SIG-M5 treated with dmso at 0.1 percent for 504 hours (cell line): ENCODE measurements around the gene CDH1.
"Not testable (repeated sequence)": the region's sequence is repeated elsewhere in the genome, so short reads cannot be mapped to it uniquely, and the experiment has no call there.

ENCODE experiments used
- DNase-seq: peaks from one replicate; lab custom pipeline; 2025; ENCODE audit not compliant: unreplicated experiment; lab: John Stamatoyannopoulos, UW

The CDH1 gene

DNA sequence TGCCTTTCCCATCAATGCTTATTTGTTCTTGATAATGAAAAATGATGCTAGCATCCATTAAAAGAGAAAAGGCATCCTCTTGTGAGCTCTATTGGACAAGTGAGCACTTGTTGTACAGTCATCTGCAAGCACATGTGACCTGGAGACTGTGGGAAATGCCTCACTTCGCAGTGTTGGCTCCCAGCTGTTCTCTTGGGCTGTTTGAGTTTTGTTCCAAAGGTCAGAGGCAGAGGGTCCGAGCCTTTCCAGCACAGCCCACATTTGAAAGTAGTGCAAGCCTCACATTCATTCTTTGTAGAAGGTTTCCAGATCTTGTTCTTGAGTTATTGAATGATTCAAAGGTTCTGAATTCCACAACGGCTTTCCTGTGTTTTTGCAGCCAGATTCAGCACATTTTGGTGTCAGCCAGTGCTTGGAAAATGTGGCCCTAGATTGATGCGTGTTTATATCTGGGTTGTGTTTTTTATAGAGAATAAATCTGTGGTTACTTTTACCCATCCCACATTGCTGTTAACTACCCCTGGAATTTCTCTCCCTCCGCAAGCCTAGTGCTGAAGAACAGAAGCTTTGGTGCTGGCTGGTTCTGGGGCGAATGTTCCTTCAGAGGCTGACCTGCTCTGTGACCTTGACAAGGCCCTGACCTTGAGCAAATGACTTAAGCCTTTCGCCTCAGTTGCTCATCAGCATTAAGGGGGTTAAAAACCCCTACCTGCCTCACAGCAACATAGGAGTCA, 49.8 kb downstream of the CDH1 start:
- DNase-seq = no peak

DNA sequence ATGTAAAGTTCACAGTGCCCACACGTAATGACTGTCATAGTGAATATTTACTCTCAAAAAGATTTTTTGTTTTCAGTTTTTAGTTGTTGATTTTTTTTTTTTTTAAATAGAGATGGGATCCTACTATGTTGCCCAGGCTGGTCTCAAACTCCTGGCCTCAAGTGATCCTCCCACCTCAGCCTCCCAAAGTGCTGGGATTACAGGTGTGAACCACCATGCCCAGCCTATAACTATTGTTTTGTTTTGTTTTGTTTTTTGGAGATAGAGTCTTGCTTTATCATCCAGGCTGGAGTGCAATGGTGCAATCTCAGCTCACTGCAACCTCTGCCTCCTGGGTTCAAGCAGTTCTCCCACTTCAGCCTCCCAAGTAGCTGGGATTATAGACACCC, 50.3 kb downstream of the CDH1 start:
- not testable (repeated sequence) for DNase-seq

DNA sequence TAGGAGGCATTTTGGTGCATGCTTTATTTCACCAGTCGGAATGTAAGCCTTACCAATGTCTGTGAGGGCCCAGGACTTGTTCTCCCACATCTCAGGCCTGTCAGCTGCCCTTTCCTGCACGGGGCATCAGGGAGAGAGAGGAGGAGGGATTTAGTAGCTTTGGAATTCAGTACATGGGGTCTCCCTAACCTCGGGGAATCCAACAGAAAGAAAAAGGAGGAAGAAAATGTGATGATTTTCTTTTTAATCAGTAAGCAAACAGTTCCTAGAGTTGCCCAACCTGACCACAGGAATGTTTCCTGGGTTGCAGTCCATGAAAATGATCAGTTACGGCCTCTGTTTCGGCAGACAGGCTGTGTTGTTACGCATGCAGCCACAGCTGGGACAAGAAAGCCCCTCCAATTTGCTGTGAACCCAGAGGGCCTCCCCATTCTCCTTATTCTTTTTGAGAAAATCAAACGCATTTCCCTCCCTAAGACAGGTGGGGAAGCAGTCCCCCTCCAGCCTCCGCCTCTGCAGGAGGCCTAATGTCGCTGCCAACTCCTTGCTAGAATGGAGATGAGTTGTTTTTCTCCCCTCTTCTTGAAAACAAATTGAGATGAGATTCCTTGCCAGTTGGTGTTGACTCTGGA, 53.2 kb downstream of the CDH1 start:
- DNase-seq = peak; percentile 87

DNA sequence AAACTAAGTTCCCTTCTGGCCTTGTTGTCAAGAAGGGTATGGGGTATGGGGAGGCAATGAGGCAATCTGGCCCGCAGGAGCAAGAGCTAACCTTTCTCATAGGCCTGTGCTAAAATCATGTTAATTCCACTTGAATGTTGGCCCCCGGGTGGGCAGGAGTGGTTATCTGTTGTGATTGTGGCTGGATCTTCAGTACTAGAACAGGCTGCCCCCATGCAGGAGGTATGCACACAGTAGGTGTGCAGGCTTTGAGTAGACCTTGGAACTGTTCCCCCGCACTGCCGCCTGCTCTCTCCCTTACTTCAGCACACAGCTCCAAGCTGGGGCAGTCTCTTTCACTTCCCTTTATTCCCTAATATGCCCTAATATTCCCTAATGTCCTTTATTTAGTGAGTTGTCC, 53.9 kb downstream of the CDH1 start:
- no peak for DNase-seq

DNA sequence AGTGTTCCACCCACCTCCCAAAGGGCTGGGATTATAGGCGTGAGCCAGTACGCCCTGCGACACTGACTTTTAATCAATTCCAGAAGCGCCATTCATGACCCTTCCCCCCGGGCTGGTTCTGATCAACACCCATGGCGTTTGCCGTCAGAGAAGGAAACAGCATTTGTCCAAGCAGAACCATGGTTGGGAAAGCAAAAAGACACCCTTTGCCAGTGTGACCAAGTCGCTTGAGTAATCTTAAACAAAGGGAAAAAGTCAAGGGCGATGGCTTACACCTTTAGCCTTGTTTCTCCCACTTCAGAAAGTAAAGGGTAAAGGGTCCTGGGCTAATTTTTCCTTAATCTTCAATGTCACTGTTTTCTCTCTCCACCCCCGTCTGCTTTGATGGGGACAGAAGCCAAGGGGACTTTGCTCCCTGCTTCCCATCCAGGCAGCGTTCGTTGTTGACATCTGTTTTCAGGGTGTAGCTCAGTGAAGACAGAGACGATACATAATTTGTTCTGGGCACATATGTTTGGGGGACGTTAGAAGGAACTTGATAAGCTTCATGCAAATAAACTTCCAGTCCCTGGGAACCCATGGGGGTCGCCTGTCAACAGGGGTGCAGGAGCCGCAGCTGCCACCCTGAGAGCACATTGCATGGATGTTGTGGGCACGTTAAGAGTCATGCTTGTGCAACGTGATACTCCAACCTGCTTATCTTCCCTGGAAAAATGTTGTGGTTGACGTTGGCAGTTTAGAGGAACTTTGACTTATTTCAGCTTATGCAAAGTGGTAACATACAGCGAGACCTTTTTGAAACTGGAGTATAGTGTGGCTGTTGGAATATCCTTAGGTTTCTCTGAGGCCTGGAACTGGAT, 55.6 kb downstream of the CDH1 start:
- DNase-seq = peak; percentile 7

DNA sequence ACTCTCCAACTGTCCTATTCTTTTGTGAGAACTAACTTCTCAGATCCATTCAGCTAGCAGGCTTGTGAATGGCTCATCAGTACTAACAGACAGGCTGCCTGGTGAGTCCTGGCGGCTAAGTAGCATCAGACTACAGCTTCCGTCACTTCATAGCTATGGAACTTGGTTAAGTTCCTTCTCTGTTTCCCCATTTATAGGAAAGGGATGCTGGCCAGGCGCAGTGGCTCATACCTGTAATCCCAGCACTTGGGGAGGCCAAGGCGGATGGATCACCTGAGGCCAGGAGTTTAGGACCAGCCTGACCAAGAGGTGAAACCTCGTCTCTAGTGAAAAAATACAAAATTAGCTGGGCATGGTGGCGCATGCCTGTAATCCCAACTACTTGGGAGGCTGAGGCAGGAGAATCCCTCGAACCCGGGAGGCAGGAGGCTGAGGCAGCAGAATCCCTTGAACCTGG, 56.3 kb downstream of the CDH1 start:
- DNase-seq = no peak

DNA sequence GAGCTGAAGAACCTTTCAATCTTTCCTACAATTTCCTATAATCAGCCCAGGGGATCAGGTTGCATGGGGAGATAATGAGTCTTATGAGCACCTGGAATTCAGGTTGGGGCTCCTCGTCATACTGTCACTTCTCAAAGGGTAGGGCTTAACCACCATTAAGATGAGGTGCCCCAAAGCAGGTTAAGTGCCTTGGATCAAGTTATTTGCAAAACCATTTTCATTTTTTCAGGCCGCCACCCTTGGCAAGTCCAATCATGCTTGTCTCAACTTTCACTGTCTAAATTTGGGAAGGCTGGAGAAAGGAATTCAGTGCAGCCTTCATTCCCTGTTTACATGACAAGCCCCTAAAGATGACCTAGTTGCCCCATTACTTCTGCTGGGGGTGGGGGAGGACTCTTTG, 61.3 kb downstream of the CDH1 start:
- DNase-seq = no peak

DNA sequence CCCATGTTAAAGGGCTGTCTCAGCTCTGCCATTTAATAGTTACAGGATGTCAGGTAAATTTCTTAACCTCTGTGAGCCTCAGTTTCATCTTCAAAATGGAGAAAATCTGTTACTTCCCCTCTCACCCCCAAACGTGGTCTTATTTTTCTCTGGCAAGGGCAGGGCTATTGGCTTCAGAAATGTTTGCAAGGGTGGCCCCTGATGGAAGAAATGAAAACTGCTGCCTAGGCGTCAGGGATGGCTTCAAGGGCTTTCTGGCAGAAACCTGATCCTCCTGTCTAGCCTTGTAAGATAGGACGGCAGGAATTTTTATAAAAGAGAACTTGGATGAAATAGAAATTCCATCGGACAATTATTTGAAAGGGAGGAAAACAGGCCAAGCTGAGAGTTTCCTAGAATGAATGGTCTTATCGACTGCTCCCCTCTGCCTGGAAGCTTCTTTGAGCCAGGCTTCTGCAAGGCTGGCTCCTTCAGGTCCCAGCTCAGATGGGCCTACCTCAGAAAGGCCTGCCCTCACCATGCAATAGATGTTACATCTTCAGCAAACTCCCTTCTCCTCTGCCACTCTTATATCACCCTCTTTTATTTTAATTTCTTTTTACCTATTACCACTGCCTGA, 63.3 kb downstream of the CDH1 start:
- peak; percentile 77 for DNase-seq

DNA sequence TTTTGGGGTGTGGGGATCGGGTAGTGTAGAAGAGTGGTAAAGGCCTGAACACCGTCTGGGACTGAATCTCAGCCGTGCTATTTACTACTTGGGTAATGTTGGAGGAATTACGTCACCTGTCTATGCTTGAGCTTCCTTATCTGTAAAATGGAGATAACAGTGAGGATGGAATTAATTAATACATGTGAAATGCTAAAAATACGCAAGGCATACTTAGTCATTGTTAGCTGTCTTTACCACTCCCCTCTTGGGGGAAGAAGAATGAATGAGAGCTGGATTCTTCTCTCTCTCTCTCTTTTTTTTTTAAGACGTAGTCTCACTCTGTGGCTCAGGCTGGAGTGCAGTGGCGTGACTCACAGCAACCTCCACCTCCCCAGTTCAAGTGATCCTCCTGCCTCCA, 65.1 kb downstream of the CDH1 start:
- no peak for DNase-seq

DNA sequence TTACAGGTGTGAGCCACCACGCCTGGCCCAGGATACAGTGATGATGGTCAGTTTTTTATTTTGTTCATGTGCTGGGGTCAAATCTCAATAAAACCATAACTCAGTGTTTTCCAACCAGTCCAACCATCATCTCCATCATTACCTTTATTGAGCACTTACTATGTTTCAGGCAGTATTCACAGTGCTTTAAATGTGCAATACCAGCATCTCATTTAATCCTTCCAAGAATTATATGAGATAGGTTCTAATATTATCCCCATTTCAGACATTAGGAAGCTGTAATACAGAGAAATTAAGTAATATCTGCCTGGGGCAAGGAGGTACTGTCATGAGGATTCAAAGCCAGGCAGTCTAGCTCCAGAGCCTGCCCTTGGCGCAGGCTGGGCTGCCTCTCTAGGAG, 69.3 kb downstream of the CDH1 start:
- no peak for DNase-seq

DNA sequence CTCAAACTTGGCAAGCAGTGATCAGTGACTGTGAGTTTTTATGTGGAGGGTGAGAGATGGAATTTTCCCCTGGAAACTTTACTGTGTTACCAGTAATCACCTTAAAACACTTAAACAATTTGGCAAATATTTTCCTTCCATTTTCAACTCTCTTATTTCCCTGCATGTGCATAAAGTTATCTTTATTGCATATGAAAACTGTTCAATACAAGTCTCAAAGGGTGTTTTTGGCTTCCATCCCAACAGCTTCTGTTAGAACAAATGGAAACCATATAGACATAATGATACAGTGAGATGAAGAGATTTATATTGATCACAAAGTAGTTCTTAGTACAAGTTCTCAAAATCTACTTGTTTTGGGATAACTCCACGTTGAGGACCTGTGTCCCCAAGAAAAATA, 69.9 kb downstream of the CDH1 start:
- DNase-seq = no peak

DNA sequence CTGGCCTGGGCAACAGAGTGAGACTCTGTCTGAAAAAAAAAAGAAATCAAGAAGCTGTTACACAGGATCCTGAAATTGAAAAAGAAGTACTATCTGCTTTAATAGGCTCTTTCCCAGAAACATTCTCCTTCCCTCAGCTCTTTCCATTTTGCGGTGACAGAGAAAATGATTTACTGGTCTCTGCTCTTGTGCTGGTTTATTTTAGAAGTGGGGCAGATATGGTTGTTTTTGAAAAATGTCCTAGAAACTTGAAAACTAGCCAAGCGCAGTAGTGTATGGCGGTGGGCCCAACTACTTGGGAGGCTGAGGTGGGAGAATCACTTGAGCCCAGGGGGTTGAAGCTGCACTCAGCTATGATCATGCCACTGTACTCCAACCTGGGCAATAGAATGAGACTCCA, 77.4 kb downstream of the CDH1 start:
- DNase-seq = no peak

DNA sequence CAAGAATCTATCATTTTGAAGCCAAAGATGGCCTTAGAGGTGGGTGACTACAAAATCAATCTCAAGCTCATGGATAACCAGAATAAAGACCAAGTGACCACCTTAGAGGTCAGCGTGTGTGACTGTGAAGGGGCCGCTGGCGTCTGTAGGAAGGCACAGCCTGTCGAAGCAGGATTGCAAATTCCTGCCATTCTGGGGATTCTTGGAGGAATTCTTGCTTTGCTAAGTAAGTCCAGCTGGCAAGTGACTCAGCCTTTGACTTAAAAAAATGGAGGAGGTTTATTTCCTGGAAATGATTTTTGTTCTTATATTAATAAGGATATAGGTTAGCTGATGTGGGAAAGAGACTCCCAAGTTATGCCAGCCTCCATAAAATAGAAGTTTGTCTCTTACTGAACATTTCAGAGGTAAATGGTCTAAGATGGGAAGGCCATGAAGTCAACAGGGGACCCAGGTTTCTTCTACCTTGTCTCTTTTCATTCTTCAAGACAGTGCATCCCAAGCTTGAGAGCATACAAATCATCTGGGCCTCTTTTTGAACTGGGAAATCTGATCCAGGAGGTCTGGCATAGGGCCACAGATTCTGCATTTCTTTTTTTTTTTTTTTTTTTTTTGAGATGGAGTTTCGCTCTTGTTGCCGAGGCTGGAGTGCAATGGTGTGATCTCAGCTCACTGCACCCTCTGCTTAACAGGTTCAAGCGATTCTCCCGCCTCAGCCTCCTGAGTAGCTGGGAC, 86.5 kb downstream of the CDH1 start:
- no peak for DNase-seq

DNA sequence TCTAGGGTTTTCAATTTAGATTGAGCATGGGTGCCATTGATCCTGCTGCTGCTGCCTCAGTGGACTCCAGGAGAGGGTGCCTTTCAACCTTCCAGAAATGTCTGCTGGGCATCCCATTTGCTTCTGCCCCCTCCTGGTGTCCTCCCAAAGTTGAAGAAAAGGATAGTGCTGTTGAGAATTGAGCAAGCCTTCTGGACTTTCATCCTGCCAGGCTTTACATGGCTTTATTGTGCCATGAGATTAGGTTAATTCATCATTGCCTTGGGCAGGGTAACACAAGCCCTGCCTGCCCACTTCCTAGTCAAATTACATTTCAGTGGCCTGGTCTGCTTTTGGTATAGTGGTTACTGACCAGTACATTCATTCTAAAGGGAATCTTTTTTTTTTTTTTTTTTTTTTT, 88.3 kb downstream of the CDH1 start:
- DNase-seq = no peak

DNA sequence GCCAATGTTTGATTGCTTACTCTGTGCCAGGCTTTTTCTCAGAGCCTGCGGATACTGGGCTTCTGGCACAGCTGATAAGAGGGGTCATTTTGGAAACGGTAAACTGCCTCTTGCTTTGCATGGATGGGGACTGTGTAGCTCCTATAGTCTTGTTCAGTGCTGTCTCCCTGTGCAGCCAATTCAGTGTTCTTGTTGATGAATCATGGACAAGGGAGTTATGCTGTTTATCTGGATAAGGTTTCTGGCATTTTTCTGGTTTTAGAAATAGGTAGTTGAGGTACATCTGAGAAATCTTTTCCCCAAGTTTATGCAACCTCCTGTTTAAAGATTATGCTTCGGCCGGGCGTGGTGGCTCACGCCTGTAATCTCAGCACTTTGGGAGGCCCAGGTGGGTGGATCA, 89.6 kb downstream of the CDH1 start:
- DNase-seq = no peak

DNA sequence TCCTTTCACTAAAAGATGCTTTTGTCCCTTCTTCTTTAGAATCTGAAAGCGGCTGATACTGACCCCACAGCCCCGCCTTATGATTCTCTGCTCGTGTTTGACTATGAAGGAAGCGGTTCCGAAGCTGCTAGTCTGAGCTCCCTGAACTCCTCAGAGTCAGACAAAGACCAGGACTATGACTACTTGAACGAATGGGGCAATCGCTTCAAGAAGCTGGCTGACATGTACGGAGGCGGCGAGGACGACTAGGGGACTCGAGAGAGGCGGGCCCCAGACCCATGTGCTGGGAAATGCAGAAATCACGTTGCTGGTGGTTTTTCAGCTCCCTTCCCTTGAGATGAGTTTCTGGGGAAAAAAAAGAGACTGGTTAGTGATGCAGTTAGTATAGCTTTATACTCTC, 96.2 kb downstream of the CDH1 start:
- no peak for DNase-seq

DNA sequence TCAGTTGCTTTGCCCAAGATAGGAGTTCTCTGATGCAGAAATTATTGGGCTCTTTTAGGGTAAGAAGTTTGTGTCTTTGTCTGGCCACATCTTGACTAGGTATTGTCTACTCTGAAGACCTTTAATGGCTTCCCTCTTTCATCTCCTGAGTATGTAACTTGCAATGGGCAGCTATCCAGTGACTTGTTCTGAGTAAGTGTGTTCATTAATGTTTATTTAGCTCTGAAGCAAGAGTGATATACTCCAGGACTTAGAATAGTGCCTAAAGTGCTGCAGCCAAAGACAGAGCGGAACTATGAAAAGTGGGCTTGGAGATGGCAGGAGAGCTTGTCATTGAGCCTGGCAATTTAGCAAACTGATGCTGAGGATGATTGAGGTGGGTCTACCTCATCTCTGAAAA, 97.5 kb downstream of the CDH1 start:
- DNase-seq = no peak

DNA sequence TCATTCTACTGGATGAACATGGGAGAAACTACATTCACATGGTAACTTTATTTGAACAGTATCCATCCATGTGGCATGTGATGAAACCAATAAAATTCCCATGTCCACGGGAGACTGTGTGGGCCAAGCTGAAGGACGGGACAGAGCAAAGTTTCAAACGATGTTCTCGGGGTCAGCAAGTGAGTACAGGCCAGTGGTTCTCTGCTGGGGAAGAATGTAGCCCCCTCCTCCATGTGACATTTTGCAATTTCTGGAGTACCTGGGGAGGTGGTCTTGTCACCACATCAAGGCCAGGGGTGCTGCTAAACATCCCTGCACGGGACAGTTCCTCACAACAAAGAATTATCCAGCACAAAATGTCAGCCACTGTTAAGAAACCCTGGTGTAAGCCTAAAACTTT, 98.9 kb downstream of the CDH1 start:
- no peak for DNase-seq

DNA sequence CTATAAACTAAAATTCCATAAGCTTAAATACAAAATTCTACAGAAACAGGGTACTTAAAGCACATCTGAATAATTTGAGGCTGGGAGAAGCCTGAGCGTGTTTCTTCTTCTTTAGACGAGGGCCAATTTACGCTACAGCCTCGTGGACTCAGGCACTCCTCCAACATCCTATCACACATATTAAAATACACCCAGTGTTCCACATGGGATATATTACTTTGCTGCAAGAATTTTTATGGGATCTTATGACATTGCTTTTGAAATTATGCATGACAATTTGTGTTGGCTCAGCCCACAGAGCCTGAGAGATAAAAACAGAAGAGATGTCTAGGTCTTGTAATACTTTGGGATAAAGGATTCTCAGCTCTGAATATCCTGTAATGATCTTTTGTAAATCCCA, 102.7 kb downstream of the CDH1 start:
- DNase-seq = no peak

DNA sequence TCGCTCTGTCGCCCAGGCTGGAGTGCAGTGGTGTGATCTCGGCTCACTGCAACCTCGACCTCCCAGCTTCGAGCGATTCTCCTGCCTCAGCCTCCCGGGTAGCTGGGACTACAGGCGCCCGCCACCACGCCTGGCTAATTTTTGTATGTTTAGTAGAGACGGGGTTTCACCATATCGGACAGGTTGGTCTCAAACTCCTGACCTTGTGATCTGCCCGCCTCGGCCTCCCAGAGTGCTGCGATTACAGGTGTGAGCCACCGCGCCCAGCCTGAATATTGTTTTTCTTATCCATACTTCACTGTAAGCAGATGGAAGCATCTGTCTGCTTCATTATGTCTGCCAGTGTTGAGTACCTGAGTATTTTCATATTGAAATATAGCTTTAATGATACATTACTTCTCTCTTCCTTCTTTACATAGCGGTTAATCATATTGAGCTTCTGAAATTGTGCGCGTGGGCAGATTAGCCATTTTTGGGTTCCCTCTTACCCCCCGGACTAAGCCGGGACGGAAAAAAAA, 105.9 kb downstream of the CDH1 start:
- not testable (repeated sequence) for DNase-seq
